Chondrocyte (in vitro differentiated cells): ENCODE data around the gene MYBPH. TPM values are rescaled to one million over a fixed set of nuclear protein-coding genes. Genes with fewer than 3 reads are reported as not detected.

Experiments
- DNase-seq: peaks from one replicate; pipeline ENCODE4 v3.0.0; 2021; ENCODE audit warnings: mixed read lengths, low spot score
- H3K27ac Mint-ChIP-seq: one replicate; pipeline ENCODE4 v1.8.0; 2021; ENCODE audit warnings: mild to moderate bottlenecking, moderate library complexity, mixed read lengths; ENCODE audit not compliant: unreplicated experiment
- H3K27me3 Mint-ChIP-seq: 2 replicates; pipeline ENCODE4 v1.8.0; 2021; ENCODE audit warnings: low read depth, mixed read lengths
- H3K36me3 Mint-ChIP-seq: 2 replicates; pipeline ENCODE4 v1.8.0; 2021; ENCODE audit warnings: low read depth, mixed read lengths
- H3K4me1 Mint-ChIP-seq: 2 replicates; pipeline ENCODE4 v1.8.0; 2021; ENCODE audit warnings: low read depth, mild to moderate bottlenecking, mixed read lengths
- H3K4me3 Mint-ChIP-seq: one replicate; pipeline ENCODE4 v1.8.0; 2021; ENCODE audit warnings: mild to moderate bottlenecking, moderate library complexity, mixed read lengths; ENCODE audit not compliant: unreplicated experiment
- H3K9me3 Mint-ChIP-seq: 2 replicates; pipeline ENCODE4 v1.8.0; 2021; ENCODE audit warnings: low read depth, mixed read lengths
- CTCF ChIP-seq: fragments of 200-600 bp; sonication (generic); IDR thresholded peaks from 2 replicates; pipeline ENCODE4 v1.5.0; 2021; ENCODE audit warnings: antibody characterized with exemption, mild to moderate bottlenecking, moderate library complexity
- total RNA-seq: library from RNA; stranded (reverse); gene quantifications from 3 replicates; pipeline ENCODE4 v1.2.1, GENCODE V29; 2021

The MYBPH gene
- total RNA-seq, 1 donor from 2014 or later = not detected

GRCh38 chr1:203179667-203180005 is 4.0 kb upstream of the MYBPH start:
- H3K4me3 Mint-ChIP-seq = no peak overlapping the region
- DNase-seq = no peak
- H3K27ac Mint-ChIP-seq = no peak overlapping the region
- H3K36me3 Mint-ChIP-seq = no peaks in the 10 kb centered on the region
- H3K27me3 Mint-ChIP-seq = no peaks in the 10 kb centered on the region
- peaks cover 19% of the 10 kb centered on the region for H3K4me1 Mint-ChIP-seq
- no peak for TF ChIP-seq CTCF
- H3K9me3 Mint-ChIP-seq = no peaks in the 10 kb centered on the region

- Mint-ChIP-seq H3K27ac (no peak overlapping the region), H3K4me1 (peaks cover 19% of the 10 kb centered on the region), H3K27me3 (no peaks in the 10 kb centered on the region), H3K4me3 (no peak overlapping the region), H3K36me3 (no peaks in the 10 kb centered on the region), H3K9me3 (no peaks in the 10 kb centered on the region)
- DNase-seq = no peak
- no peak for TF ChIP-seq CTCF
Measured at GRCh38 chr1:203178821-203179666, 3.4 kb upstream of the MYBPH start.

GRCh38 chr1:203178083-203178482 is 2.5 kb upstream of the MYBPH start:
- Mint-ChIP-seq H3K4me1 (peaks cover 19% of the 10 kb centered on the region), H3K4me3 (no peak overlapping the region), H3K9me3 (no peaks in the 10 kb centered on the region), H3K27ac (no peak overlapping the region), H3K36me3 (no peaks in the 10 kb centered on the region), H3K27me3 (no peaks in the 10 kb centered on the region)
- TF ChIP-seq CTCF = no peak
- DNase-seq = no peak

GRCh38 chr1:203177470-203178039 is 1.9 kb upstream of the MYBPH start:
- no peak for TF ChIP-seq CTCF
- no peak overlapping the region for H3K27ac Mint-ChIP-seq
- peaks cover 19% of the 10 kb centered on the region for H3K4me1 Mint-ChIP-seq
- DNase-seq = no peak
- H3K9me3 Mint-ChIP-seq = no peaks in the 10 kb centered on the region
- no peak overlapping the region for H3K4me3 Mint-ChIP-seq
- H3K27me3 Mint-ChIP-seq = no peaks in the 10 kb centered on the region
- H3K36me3 Mint-ChIP-seq = no peaks in the 10 kb centered on the region

- Mint-ChIP-seq H3K36me3 (no peaks in the 10 kb centered on the region), H3K27me3 (peaks cover 2% of the 10 kb centered on the region), H3K9me3 (no peaks in the 10 kb centered on the region), H3K4me3 (no peak overlapping the region), H3K27ac (no peak overlapping the region), H3K4me1 (peaks cover 19% of the 10 kb centered on the region)
- no peak for DNase-seq
- TF ChIP-seq CTCF = no peak
Measured at GRCh38 chr1:203177036-203177405, 1.4 kb upstream of the MYBPH start.
